ENCODE results near the gene PIGZ.

PIGZ gene

DNA sequence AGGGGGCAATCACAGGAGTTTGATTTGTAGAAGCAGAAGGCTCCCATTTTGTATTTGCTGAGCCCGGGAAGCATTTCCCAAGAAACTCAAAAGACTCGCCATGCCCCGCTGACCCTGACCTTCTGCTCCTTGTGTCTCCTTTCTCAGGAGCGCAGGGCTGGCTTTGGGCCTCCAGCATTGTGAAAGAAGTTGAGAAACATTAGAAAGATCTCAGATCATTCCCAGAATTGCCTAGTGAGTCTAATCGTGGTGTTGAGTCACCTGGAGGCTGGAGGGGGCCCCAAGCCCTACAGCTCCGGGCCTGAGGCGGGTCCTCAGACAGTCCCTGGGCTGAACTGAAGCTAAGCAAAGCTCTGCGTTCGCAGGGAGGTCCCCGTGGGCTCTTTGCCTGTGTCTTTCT lies 10.9 kb upstream of the PIGZ start:
- DNase-seq (ENCODE audit: low read depth): no peak

- DNase-seq (ENCODE audit: low read depth): no peak
Measured at GRCh38 chr3:196976941-196977340, 8.3 kb upstream of the PIGZ start.

DNA sequence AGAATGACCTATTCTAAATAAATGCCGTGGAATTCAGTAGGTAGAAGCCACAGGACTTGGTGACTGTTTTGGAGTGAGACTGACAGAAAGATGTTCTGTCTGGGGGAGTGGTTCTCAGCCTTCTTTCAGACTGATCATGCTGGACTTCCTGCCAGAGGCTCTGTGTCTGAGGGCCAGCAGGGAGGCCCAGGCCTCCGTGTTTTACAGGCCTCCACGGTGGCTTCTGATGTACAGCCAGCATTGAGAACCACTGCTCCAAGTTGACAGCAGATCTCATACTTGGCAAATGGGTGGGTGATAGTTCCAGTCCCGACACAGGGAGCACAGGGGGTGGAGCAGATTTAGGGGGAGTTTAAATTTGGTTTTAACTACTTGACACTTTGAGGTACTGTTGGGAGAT lies 6.7 kb upstream of the PIGZ start:
- DNase-seq (ENCODE audit: low read depth): no peak

GRCh38 chr3:196974661-196975060 lies 6.0 kb upstream of the PIGZ start:
- DNase-seq (ENCODE audit: low read depth): no peak

- DNase-seq (ENCODE audit: low read depth): no peak
Measured at GRCh38 chr3:196971094-196971698, 2.6 kb upstream of the PIGZ start.

DNA sequence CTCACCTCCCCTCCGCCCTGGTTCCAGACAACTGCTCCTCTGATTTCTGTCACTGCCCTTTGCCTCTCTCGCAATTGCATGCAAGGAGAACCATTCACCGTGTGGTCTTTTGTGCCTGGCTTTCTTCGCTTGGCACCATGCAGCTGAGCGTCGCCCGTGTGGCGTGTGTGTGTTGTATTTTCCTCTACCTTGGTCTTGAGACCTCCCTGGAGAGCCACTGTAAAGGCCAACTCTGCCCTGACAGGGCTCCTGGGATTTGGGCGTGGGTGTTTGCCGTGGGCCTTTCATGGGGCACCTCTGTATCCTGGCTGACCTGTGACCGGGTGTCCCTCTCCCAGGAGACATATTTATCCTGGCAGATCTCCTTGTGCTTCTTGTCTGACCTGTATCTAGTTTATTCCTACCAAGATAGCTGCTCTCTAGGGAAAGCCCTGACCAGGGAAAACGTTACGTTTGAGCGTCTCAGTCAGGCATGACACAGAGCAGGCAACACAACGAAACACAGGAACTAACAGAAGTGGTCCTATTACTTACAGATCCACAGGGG lies 2.0 kb upstream of the PIGZ start:
- no peak for DNase-seq (ENCODE audit: low read depth)

- DNase-seq (ENCODE audit: low read depth): no peak
Measured at GRCh38 chr3:196969660-196970546, 1.3 kb upstream of the PIGZ start.

DNA sequence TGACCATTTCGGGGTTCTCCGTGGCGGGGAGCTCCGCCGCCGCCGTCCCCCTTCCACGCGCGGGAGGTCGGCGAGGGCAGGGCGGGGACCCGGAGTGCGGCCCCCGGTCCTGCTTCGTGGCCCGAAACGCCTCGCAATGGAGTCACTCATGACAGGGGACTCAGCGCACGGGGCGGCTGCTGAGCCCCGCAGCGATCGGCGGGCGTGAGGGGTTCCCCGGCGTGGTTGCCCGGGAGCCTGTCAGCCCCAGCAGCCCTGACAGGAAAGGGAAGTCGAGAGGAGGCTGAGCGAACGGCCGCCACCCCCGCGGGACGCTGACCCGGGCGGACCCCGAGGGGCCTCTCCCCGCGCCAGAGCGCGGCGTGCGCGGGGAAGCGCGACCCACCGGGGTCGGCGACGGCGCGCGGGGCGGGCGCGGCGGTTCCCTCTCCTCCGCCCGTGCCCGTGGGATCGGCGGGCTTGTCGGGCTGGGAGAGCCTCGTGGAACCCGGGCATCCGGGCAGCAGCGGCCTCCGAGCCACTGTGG lies 564 bp upstream of the PIGZ start:
- no peak for DNase-seq (ENCODE audit: low read depth)

DNA sequence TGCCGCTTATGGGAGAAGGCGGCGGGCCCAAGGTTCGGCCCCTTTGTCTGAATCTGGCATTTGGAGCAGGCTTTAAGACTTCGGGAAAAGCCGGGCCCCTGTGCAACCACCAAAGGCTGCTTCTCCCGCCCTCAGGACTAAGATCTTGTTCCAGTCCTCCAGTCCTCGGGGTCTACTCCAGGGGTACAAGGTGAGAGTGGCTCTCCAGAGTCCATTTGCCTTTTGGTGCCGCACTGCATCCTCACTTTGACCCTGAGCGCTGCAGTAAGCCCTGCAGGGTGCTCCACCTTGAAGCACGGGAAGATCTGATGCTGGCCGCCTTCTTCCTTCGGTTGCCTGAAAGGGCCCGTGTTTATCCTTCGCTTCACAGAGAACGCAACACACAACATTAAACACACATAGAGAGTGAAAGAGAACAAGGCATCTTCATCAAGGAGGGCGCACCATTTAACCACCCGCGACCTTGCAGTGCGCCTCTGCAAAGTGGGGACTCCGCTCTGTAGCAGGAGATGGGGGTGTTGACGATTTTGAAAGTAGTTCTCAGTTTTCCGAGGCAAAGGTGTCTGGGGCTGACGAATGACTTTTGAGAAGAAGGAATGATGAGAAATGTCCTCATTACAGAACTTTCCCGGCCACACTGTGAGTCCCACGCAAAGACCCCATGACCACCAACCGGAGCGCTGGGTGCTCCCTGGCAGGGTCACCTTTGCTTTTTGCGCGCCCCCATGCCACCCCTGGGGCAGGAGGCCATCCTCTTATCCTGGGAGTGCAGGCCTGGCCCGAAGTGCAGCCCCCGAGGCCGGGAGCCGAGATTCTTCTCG lies 1.0 kb downstream of the PIGZ start:
- no peak for DNase-seq (ENCODE audit: low read depth)

DNA sequence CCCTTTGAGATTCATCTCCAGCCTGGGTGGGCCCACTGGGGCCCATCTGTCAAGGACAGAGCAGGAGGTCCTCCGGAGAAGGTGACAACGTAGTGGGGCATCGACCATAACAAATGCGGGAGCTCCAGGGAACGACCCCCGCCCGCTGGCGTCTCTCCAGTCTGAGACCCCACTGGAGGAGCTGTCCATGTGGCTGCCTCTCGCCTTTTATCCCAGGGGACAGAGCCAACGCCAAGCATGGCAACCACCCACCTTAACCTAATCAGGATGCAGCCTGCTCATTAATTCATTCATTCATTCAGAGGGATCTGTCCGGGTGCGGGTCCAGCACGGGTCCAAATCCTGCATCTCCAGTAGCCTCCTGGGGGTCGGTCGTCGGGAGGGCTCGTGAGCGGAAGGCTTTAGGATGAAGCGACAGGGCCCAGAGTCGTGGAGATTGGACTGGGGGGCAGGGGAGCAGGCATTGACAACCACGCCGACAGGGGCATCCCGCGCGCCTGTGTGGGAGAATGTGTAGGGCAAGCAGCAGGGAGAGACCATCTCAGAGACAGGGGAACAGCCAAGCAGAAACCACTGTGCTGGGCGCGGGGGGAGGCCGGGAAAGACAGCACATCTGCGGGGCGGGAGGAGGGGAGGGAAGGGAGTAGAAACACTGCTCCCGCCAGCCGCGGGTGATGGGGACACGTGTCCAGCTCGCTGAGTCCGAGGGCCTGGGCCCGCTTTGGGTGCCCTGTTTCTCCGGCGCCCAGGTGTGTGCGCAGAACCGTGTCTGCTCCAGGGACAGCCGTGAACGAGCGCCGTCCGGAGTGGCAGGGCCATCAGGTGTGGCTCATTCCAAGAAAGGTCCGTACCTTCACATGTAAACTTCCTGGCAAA lies 1.9 kb downstream of the PIGZ start:
- no peak for DNase-seq (ENCODE audit: low read depth)

DNA sequence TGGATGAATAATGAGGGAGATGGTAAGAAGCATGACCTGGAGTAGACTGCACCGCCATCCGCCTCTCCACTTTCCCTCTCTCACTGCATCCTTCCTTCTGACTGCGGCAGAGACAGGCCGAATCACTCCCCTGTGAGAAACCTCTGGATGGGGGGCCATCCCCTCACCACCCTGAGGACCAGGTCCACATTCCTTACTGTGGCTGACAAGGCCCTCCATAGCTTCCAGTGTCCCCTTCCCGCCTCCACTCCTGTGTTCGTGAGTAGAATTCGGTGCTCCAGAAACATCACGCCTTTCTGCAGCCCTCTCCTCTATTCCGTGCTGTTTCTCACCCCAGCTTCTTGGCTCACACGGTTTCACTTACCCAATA lies 2.8 kb downstream of the PIGZ start:
- no peak for DNase-seq (ENCODE audit: low read depth)

DNA sequence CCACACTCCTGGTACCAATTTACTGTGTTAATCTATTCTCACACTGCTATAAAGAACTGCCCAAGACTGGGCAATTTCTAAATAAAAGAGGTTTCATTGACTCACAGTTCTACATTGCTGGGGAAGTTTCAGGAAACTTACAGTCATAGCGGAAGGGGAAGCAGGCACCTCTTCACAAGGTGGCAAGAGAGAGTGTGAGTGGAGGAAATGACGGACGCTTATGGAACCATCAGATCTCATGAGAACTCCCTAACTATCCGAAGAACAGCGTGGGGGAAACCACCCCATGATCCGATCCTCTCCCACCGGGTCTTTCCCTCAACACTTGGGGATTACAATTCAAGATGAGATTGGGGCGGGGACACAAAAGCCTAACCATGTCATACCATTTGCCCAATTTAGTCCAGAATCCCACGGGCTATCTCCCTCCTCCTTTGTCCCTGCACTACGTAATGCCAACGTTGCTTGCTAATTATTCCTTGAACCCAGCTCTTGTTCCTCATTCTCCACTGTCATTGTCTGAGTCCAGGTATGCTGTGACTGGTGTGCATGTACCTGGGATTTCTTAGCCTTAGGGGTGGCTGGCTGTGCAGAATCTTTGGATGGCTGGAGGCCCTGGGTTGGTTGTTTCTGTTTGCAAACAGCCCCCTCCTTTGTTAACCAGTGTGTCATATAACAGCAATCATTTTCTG lies 3.4 kb downstream of the PIGZ start:
- no peak for DNase-seq (ENCODE audit: low read depth)

DNA sequence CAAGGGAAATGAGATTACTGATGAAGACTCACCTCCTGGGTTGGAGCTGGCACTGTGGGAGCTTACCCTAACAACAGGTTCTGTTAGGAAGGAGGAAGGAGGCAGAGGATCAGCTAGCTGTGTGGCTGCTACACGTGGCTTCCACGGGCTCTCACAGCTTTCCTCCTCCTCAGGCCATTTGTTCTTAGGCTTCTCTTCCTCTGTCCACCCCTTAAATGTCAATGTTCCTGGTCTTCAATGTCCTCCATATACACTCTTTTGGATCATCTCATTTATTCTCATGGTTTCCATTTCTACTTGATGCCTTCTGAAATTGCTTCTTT lies 5.0 kb downstream of the PIGZ start:
- DNase-seq (ENCODE audit: low read depth): no peak

DNA sequence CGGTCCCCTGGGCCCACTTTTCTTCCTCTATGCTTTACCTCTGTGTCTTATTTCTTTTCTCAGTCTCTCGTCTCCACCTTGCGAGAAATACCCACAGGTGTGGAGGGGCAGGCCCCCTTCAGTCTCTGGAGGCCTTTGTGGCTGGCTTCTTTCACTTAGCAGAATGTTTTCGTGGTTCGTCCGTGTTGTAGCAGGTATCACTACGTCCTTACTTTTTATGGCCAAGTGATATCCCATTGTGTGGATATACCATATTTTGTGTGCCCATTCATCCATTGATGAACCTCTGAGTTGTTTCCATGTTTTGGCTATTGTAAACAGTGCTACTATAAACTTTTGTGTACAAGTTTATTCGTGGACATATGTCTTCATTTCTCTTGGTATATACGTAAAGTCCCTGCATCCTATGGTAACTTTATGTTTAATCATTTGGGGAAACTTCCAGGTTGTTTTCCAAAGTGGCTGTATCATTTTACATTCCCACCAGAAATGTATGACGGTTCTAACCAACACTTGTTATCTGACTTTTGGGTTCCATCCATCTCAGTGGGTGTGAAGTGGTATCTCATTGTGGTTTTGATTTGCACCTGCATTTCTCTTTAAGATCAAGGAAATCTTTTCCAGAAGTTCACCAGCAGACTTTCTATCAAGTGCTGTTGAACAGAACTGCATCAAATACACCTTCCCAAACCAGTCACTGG lies 5.6 kb downstream of the PIGZ start:
- no peak for DNase-seq (ENCODE audit: low read depth)

- no peak for DNase-seq (ENCODE audit: low read depth)
Measured at GRCh38 chr3:196962108-196962929, 6.3 kb downstream of the PIGZ start.

DNA sequence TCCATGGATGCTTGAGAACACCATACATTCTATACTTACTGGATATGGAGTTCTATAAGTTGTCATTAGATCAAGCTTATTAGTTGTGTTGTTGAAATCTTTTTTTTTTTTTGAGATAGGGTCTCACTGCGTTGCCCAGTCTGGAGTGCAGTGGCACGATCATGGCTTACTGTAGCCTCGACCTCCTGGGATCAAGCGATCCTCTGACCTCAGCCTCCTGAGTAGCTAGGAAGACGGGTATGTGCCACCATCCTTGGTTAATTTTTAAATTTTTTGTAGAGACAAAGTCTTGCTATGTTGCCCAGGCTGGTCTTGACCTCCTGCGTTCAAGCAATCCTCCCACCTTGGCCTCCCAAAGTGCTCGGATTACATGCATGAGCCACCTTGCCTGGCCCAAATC lies 13.8 kb downstream of the PIGZ start:
- DNase-seq (ENCODE audit: low read depth): no peak

DNA sequence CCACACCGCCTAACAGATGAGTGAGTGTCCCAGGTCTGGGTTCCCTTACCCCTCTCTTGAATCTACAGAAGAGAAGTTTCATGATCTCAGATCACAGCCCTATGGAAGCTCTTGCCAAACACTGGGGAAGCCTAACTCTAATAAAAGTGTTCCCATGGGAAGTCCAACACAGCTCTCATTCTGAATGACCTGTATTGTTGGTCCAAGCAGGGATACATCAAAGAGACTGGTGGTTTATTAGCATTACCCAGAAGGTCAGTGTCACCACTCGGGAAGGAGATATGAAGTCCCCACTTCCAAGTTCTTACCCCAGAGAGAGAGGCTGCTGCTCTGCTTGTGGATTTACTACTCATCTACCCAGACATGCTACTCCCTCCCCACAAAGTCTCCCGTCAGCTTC lies 17.3 kb downstream of the PIGZ start:
- no peak for DNase-seq (ENCODE audit: low read depth)

GRCh38 chr3:196949750-196950149 lies 18.9 kb downstream of the PIGZ start:
- no peak for DNase-seq (ENCODE audit: low read depth)

- DNase-seq (ENCODE audit: low read depth): no peak
Measured at GRCh38 chr3:196949285-196949619, 19.4 kb downstream of the PIGZ start.

Data from HS-27A (cell line).